Stomach (tissue), 9 donors: ENCODE data around the gene ANKRD34A. TPM values are rescaled to one million over a fixed set of nuclear protein-coding genes. Genes with fewer than 3 reads are reported as not detected.

Experiments used
- DNase-seq, 2 donors: peaks; one replicate each; pipeline versions ENCODE4 v3.0.0 to v3.0.0-alpha.2; 2013 to 2019
- H3K27ac ChIP-seq, 5 donors: fragments of 200-600 bp in 4 of 5; sonication (generic) in 4 of 5; one replicate each; pipeline ENCODE4 v1.5.1; 2013 to 2019; ENCODE audit warnings: mild to moderate bottlenecking in 1 of 5, moderate library complexity in 1 of 5
- H3K27me3 ChIP-seq, 3 donors: fragments of 200-600 bp; sonication (generic); one replicate each; pipeline ENCODE4 v1.5.1; 2017 to 2019; ENCODE audit warnings: mixed run types in 1 of 3
- H3K36me3 ChIP-seq, 4 donors: fragments of 200-600 bp; sonication (generic); 1 replicate in 3 of 4; 2 replicates in 1 of 4; pipeline ENCODE4 v1.5.1; 2016 to 2019
- H3K4me1 ChIP-seq, 4 donors: fragments of 200-600 bp; sonication (generic); one replicate each; pipeline ENCODE4 v1.5.1; 2016 to 2019
- H3K4me3 ChIP-seq, 4 donors: fragments of 200-600 bp; sonication (generic) in 3 of 4; one replicate each; pipeline ENCODE4 v1.5.1; 2016 to 2019; ENCODE audit warnings: mild to moderate bottlenecking in 1 of 4
- H3K9me3 ChIP-seq, 4 donors: fragments of 200-600 bp; sonication (generic); one replicate each; pipeline ENCODE4 v1.5.1; 2016 to 2019
- EP300 ChIP-seq: sonication (generic); formaldehyde crosslinking; IDR thresholded peaks from one replicate; pipeline ENCODE4 v1.6.1; 2017; ENCODE audit warnings: antibody characterized with exemption
- POLR2A ChIP-seq, 4 donors: fragments of 450-650 bp; IDR thresholded peaks; one replicate each; pipeline ENCODE4 v1.6.1; 2016; ENCODE audit warnings: antibody characterized with exemption in 4 of 4, control low read depth in 2 of 4, mild to moderate bottlenecking in 1 of 4, moderate library complexity in 1 of 4
- POLR2AphosphoS5 ChIP-seq, 3 donors: sonication (generic); formaldehyde crosslinking; IDR thresholded peaks; one replicate each; pipeline ENCODE4 v1.6.1; 2016; ENCODE audit warnings: antibody characterized with exemption in 3 of 3
- WGBS, 5 donors: extraction: QIAGEN DNeasy Blood & Tissue Kit in 3 of 5; methylation state at CpG; one replicate each; pipeline versions ENCODE4 v1.1.5 to v1.1.7; 2013 to 2018; 5-methylcytosine and 5-hydroxymethylcytosine counted together
- intact Hi-C: fragments of 100-400 bp; cut with DNase I; formaldehyde crosslinking; loops from one replicate; pipeline ENCODE4 v1.15.1; 2023; ENCODE audit warnings: low total_unique reads
- polyA plus RNA-seq, 3 donors: library from polyadenylated mRNA; stranded (reverse); fragments of 200-250 nt; gene quantifications; one replicate each; pipeline ENCODE4 v1.2.3, GENCODE V29; 2013
- total RNA-seq, 5 donors: library from RNA; depleted of rRNA; stranded (reverse); fragments of >200 nt; gene quantifications; one replicate each; pipeline versions ENCODE4 v1.1.0 to v1.2.3, GENCODE V29; 2014 to 2016
- TF ChIP-seq, protein P1 (sequence below), 7 experiments: fragments of 450-650 bp in 4 of 7; fragments of 200-600 bp in 3 of 7; sonication (generic) in 3 of 7; IDR thresholded peaks; one replicate each; pipeline ENCODE4 v1.5.1; 2016 to 2019; ENCODE audit warnings: antibody characterized with exemption in 7 of 7, control low read depth in 2 of 7, mild to moderate bottlenecking in 1 of 7
- donor health status: healthy with polysubstance abuse.
- donor health status: Bipolar disorder and iron deficiency.
- donor health status: healthy.

The ANKRD34A gene
- total and polyA plus RNA-seq, 8 donors: 0.19 to 2.6 (median 0.73) TPM; not detected in 3

DNA sequence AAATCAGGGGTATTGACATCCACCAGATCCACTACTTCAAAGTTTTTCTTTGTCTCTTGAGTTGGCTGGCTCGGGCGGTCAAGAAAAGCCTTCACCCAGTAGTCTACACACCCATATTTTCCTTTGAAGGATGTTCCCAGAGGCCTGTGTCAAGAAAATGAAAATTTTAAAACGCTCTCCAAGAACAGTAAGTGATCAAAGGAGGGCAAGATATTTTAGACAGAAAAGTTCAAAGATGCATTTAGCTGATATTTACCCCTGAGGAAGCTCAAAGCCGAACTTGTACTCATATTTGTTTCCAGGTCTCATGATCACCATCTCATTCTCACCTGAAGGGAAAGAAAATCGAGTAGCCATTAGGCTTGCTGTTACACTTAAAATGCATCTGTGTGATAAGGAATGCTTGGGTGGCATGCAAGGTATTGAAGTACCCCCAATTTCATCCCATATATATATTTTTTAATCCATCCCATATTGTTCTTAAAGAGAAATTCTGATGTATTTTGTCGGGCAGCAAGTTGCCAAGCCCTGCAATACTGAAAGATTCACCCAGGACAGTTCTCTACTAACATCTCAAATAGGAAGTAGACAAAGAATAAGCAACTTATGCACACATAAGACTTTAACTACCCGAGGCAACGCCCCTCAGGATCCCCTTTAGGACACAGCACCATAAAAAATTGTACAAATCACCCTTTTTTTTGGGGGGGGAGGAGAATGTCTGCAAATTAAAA, 30.9 kb upstream of the ANKRD34A start:
- TF ChIP-seq EP300: no peak
- TF ChIP-seq POLR2A (IDR thresholded peaks at IDR 0.05): no peak
- TF ChIP-seq, protein P1, sequence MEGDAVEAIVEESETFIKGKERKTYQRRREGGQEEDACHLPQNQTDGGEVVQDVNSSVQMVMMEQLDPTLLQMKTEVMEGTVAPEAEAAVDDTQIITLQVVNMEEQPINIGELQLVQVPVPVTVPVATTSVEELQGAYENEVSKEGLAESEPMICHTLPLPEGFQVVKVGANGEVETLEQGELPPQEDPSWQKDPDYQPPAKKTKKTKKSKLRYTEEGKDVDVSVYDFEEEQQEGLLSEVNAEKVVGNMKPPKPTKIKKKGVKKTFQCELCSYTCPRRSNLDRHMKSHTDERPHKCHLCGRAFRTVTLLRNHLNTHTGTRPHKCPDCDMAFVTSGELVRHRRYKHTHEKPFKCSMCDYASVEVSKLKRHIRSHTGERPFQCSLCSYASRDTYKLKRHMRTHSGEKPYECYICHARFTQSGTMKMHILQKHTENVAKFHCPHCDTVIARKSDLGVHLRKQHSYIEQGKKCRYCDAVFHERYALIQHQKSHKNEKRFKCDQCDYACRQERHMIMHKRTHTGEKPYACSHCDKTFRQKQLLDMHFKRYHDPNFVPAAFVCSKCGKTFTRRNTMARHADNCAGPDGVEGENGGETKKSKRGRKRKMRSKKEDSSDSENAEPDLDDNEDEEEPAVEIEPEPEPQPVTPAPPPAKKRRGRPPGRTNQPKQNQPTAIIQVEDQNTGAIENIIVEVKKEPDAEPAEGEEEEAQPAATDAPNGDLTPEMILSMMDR (IDR thresholded peaks at IDR 0.05): no peak
- peak in 1 of 3 donors; percentile 48 for TF ChIP-seq POLR2AphosphoS5 (IDR thresholded peaks at IDR 0.05)
- peak in 1 of 2 donors; percentile 23 for DNase-seq
- Histone ChIP-seq H3K4me3 (peak overlapping the region; percentile 70 to 97 (median 76)), H3K9me3 (no peaks in the 10 kb centered on the region), H3K27ac (peak overlapping the region; percentile 72 to 100 (median 97)), H3K36me3 (peaks cover 30 to 44% (median 36%) of the 10 kb centered on the region in 4 donors), H3K4me1 (peaks cover 44 to 71% (median 54%) of the 10 kb centered on the region in 4 donors), H3K27me3 (no peaks in the 10 kb centered on the region)
- 0 to 2% (median 0%) methylated on average over 8 of the region's 8 CpGs for WGBS, 5 donors
- intact Hi-C loops: no loop called here

DNA sequence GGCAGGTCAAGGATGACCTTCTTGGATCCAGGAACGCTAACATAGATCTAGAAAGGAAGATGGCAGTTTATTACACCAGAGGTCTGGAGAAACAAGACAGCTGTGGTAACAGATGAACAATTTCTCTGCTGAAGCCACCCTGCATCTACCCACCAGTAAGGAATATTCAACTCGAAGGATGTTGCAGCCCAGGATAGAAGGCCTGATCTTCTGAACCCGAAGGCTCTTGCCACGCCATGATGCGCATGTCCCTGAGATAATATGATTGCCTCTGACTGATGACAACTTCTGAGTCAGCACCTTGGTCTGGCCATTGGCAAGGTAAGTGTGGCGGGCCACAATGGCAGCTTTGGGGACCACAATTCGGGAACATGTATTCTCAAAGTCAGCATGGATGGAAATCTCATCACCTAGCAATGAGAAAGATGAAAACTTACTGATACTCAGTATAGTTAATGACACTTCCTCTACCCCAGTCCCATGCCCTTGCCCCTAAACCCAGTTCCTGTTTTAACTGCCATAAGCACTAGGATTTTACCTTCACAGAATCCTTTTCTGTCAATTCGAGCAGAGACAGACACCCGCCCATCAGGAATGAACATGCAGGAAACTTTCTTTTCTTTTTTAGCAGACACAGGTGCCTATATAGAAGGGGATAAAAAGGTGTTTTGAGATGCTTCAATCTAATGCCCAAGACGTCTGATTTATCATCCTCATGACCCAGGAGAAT, 30.2 kb upstream of the ANKRD34A start:
- peak; percentile 43 to 47 for DNase-seq
- H3K4me1 ChIP-seq: peaks cover 38 to 69% (median 49%) of the 10 kb centered on the region in 4 donors
- H3K27ac ChIP-seq: peak overlapping the region; percentile 71 to 100 (median 97)
- no peak for TF ChIP-seq EP300
- no peak for TF ChIP-seq POLR2A (IDR thresholded peaks at IDR 0.05)
- TF ChIP-seq, protein P1 (IDR thresholded peaks at IDR 0.05): no peak
- peak in 2 of 3 donors; percentile 81 to 89 for TF ChIP-seq POLR2AphosphoS5 (IDR thresholded peaks at IDR 0.05)
- WGBS, 5 donors: 2 to 11% (median 6%) methylated on average over 9 to 10 of the region's 10 CpGs
- H3K9me3 ChIP-seq: no peaks in the 10 kb centered on the region
- H3K36me3 ChIP-seq: peaks cover 30 to 44% (median 36%) of the 10 kb centered on the region in 4 donors
- intact Hi-C loops: no loop called here
- H3K4me3 ChIP-seq: peak overlapping the region; percentile 70 to 97 (median 76)
- H3K27me3 ChIP-seq: no peaks in the 10 kb centered on the region

DNA sequence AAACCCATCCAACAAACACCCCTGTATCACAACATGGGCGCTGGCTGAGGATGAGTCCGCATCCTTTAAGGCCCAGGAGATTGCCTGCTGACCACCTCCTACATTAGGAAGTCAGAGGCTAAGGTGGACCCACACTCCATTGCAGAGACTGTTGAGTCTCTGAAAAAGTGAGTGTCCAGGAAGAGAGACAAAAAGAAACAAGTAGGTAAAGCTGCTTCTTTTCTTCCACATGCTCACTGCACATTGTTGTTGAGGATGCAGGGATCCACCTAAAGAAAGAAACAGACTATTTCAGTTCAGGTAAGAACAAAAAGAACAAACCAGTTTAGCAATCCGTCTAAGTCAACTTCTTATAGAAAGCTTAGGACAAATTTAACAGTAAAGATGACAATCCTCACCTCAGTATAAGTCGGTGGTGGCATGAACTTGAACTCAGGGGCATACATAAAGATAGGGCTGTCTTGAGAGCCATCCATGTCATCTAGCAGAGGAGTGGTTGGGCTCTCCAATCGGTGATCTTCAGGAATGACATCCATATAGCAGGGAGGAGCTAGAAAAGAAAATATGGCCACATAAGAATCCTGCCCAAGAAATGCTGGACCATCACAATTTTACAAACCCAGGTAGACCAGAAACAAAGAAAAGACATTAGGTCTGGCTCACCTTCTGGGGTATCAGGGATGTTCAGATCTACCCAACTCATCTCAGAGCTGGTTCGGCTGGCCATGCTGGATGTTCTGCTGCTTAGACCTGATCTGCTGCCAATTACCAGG, 29.4 kb upstream of the ANKRD34A start:
- intact Hi-C loops: no loop called here
- 15 to 26% (median 19%) methylated on average over 6 of the region's 6 CpGs for WGBS, 5 donors
- peak; percentile 24 to 39 for DNase-seq

More for the DNA sequence above, 29.4 kb upstream of the ANKRD34A start:
- Histone ChIP-seq H3K27ac (peak overlapping the region; percentile 71 to 100 (median 97)), H3K9me3 (no peaks in the 10 kb centered on the region), H3K27me3 (no peaks in the 10 kb centered on the region), H3K4me3 (peak overlapping the region; percentile 70 to 97 (median 76)), H3K36me3 (peaks cover 30 to 44% (median 36%) of the 10 kb centered on the region in 4 donors), H3K4me1 (peaks cover 30 to 69% (median 43%) of the 10 kb centered on the region in 4 donors)
- peak in 2 of 3 donors; percentile 25 to 74 for TF ChIP-seq POLR2AphosphoS5 (IDR thresholded peaks at IDR 0.05)
- TF ChIP-seq, protein P1 (IDR thresholded peaks at IDR 0.05): no peak
